Measurements from ENCODE around the gene MAN1A1.

Gene MAN1A1

DNA sequence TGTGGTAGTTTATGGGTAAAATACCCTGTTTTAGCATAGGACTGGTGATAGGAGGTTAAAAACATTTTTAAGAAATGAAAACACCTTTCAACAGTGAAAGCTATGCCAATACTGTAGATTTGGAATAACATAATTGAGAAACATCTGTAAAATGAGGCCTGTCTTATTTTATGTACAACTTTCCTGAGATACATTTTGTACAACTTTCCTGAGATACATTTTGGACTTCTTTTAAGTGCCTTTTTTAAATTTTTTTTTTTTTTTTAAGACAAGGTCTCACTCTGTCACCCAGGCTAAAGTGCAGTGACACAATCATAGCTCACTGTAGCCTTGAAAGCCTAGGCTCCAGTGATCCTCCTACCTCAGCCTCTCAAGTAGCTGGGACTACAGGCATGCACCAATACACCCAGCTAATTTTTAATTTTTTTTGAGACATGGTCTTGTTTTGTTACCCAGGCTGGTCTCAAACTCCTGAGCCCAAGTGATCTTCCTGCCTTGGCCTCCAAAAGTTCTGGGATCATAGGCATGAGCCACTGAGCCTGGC is 84.6 kb downstream of the MAN1A1 start:
- DNase-seq: no peak

DNA sequence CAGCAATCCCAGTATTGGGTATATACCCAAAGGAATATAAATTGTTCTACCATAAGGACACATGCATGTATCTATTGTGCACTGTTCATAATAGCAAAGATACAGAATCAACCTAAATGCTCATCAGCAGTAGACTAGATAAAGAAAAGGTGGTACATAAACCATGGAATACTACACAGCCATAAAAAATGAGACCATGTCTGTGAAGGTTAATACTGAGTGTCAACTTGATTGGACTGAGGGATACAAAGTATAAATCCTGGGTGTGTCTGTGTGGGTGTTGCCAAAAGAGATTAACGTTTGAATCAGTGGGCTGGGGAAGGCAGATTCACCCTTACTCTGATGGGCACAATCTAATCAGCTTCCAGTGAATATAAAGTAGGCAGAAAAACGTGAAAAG is 86.9 kb downstream of the MAN1A1 start:
- no peak for DNase-seq

DNA sequence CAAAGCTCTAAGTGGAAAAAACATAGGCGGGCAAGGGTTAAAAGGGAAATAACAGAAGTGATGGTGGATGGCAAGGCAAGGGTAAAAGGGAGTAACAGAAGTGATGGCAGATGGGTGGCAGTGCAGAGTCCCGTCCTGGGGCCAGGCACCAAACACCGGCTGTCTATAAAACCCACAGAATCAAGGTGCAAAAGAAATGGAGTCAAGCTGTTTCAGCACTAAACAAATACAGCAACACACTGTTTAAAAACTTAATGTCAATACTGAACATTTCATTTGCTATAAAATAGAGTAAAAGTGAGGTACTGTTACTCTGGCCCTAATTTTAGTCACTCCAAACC is 87.6 kb downstream of the MAN1A1 start:
- no peak for DNase-seq

DNA sequence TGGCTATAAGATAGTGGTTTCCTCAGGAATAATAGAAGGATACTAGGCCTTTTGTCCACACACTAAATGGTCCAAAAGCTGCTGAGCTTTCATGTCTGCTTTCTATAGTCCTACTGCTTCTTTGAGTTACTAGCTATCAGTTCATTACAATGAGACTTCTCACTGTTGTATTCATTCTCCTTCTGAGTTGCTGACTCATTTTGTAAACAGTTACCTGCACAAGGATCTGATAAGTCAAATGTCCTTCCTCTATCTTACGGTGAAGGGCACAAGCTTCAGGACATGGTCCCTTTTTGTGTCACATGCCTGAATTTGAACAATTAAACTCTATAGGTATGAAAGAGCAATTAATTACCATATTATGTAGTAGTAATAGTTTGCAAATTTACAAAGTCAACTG is 90.5 kb downstream of the MAN1A1 start:
- no peak for DNase-seq

DNA sequence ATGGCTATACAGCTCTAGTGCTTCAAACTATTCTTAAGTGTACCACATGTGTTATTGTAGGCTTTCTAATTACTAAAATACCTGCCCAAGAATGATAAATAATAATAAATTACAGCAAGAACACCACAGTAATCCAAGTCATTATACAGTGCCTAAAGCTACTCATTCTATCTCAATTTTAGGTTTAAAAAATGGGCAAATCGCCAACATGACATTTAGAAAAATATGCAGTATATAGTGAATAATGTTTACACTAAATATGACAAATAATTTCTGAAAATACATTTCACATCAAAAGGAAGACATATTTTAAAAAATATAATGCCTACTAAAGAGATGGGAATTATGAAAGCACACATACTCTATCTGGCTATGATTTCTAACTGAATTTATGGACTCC is 91.8 kb downstream of the MAN1A1 start:
- DNase-seq: no peak

DNA sequence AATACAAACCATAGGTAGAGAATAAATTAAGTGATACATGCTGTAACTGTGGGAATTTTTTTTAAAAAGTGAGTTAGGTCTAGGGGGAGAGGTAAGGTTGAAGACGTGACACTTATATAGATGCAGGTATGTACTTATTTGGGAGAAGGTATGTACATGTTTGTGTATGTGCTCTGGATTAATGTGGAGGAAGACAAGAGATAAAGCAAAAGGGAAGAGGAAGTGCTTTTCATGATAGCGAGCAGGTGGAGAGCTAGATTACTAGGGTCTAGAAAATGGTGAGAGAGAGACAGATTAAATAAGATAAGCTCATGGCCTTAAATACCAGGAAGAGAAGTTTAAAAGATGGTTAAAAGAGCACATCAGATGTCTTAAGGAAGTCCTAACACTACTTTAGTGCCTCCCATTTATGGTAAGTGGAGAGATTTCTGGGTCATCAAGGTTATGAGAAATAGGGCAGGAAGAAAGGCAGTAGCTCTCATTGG is 92.5 kb downstream of the MAN1A1 start:
- no peak for DNase-seq

DNA sequence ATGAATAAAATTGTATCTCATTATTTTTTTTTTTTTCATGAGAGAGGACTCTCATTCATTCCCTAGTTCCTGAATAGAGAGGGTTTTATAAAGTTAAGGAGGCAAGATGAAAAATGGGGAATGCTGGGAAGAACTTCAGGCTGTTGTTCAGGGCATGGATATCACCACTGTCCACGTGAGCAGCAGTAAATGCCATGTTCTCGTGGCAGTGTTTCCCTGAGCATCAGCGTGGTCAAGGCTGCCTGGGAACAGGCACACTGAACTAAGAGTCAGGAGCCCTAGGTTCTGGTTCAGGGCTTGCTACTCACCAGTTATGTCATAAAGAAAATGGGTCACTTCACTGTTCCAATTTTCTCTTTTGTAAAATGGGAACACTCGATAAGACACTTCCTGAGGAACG is 93.2 kb downstream of the MAN1A1 start:
- DNase-seq: no peak

DNA sequence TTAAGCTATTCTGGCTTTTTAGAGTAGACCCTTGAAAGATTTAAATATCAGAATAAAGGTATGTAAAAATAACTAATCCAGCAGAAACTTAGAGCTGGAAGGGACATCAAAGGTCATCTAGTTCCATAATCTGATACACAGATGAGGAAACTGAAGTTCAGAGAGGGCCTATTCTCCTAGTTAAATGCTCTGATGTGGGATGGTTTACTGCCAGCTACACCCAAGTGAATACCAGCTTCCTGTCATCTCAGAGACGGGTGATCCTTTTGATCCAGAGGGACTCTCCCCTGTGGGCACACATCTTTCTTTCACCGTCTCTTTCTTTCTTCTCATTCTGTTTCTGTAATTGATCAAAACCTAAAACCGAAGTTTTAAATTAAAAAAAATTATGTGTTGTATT is 94.1 kb downstream of the MAN1A1 start:
- DNase-seq: no peak

DNA sequence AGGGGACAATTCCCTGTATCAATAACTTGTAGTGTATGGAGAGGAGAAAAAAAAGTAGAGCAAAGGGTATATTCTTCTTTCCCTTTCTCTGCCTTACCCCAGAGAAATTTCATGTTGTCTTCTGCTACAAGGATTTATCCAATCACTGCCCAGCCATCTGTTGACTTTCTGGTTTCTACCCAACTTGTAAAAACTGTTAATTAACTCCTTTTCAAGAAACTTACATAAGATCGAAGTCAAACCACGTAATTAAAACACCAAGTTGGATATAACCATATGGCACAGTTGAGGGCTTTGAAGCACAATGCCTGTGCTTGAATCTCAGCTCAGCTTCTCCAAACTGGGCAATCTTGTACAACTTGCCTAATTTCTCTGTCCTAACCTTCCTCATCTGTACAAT is 99.5 kb downstream of the MAN1A1 start:
- no peak for DNase-seq

DNA sequence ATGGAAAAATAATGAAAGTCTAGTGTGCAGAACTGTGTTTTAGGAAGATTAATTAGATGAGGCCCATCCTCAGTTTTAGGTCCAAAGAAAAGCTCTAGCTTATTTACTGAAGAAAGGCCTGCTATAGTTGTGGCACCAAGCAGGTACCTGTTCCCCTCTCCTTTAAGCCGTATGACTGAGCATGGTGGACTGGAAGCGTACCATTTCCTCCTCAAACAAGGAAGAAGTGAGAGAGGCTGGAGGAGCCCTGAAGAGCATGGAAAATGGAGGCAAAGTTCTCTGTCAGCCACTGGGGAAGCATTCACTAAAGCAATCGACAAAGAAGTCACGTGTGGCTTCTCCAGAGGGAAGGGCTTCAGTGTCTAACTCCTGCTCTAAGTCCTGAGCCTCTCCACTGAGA is 100.2 kb downstream of the MAN1A1 start:
- no peak for DNase-seq

DNA sequence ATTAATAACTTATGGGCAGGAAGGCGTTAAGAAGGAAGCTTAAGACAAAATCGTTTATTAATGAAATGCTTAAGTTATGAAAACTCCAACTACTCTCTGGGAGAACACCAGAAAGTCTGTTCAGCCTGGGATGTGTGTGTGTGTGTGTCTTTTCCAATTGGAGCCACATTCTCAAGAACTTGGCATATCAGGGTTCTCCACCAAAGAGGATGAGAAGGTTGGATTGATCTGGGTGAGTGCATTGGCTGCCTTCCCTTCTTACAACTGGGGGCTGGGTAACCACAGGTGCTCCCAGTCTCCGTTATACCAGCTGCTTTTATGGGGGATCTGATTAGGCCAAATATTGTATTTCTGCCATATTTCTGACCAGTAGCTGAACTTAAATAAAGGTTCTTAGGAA is 102.1 kb downstream of the MAN1A1 start:
- DNase-seq: no peak

DNA sequence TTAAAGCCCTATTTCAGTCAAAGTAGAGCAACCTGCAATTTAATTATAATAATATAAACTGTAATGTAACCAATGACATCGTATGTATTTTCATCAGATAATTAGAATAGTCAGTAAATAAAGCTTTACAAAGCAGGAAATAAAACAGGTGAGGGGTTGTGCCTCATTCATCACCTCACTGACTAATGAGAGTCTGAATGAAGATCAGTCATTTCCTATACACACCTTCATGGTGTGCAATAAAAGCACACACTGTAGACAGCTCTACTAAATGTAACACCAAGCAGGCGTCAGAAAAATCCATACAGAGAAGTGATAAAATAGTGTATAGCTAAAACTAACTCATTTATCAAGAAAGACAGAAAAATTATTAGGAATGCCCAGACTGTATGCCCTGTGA is 105.9 kb downstream of the MAN1A1 start:
- DNase-seq: no peak

DNA sequence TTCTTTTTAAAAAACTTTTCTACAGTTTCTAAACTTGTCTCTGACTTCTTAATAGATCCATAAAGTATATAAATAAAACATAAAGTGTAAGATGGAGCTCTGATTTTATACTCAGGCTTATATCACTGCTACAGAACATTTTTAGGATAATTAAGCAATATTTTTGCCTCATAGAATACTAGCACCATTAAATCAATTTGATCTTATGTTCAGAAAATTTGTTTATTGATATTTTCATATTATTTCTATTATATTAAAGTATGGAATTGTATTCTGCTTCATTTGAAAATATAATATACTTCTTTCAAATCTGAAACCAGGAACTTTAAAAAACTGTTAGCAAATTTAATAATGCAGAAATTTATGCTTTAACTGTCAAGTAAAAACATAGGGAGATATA is 106.5 kb downstream of the MAN1A1 start:
- DNase-seq: no peak

DNA sequence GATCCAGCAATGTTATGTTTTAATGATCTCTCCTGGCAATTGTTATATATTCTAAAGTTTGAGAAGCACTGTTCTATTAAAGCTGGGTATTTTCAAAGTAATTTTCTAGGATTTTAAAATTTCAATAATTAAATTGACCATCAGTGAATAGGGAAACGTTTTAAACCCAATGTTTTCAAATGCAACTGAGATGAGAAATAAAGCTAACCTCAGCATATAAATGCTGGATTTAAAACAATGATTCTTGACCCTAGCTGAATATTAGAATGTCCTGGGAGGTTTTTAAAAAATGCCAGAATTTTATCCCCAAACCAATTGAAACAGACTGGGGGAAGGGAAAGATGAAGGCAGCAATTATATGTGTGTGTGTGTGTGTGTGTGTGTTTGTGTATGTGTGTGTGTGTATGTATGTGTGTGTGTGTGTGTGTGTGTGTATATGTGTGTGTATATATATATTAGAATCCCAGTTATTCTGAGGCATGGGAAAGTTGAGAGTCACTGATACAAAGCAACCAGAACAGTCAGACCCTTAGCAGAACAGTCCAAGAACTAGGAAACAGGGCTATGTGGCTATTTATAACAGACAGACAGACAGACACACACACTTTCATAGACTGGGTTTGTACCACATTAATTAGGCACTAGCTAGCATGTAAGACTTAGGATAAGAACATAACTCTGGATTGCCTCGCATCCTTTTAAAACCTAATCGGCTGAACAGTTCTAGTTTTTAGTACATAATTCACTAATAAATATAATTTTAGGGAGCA is 107.8 kb downstream of the MAN1A1 start:
- DNase-seq: no peak

DNA sequence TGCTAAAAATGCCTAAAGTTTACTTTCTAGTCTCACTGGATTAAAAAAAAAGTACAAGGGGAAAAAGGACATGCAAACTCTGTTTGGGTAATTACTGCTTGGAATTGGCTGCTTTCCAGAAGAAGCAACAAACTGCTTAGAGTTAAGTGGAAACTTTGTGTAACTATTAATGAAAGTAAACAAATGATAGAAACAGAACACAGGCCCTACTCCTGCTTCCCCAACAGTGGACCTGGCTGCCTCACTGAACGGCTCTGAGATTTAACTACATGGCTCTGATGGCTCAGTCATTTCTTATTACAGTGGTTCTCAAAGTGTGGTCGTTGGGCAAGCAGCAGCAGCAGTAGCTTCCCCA is 108.5 kb downstream of the MAN1A1 start:
- no peak for DNase-seq

DNA sequence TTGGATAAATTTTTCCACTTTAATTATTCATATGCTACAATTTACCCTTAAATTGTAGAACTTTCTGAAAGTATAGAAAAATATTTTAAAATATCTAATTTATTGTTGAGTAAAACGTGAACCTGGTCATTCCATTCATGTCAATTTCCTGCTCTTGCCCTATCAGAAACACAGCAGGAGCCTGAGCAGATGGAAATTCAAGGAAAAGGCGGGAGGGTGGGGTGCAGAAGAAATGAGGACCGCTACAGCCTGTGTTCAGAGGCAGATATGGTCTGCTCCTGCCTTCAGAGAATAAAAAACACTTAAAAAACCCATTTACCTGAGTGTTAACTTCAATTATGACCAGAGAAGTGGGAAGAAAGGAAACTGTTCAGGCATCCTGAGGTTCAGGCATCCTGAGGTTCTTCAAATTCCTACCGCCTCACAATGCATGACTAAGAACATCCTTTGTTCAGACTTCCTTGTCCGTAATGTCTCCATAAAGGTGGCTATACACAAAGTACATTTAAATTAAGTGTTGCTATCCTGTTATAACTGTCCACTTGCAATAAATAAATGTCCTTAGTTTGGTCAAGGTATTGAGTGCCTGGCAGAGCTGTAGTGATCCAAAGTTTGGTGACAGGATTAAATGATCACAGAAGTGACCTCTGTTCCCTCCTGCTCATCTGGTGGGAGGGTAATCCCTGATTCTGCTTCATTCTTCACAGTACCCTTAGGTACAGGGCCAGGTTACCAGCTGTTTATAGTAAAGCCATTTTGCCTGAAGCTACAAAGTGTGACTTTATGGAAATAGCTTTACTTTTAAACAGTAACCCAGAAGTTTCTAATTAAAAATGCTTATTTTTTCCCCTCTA is 109.1 kb downstream of the MAN1A1 start:
- DNase-seq: no peak

DNA sequence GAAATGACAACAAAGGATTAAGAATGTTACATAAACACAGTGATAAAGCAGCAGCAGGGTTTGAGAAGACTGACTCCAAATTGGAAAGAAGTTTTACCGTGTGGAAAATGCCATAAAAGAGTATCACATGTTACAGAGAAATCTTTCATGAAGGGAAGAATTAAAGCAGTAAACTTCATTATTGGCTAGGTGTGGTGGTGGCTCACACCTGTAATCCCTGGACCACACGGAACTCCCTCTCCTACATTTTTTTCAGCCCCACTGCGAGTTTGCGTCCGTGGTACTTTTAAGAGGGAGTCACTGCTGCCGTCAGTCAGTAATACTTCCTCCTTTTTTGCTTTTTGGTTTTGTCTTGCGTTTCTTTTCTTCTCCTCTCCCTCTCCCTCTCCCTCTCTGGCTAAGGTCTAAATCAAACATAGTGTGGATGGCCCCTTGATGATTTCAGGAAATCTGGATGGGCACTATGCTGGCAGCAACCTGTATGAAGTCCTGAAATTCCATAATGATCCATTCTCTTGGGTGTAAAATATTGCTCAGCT is 112.3 kb downstream of the MAN1A1 start:
- no peak for DNase-seq

DNA sequence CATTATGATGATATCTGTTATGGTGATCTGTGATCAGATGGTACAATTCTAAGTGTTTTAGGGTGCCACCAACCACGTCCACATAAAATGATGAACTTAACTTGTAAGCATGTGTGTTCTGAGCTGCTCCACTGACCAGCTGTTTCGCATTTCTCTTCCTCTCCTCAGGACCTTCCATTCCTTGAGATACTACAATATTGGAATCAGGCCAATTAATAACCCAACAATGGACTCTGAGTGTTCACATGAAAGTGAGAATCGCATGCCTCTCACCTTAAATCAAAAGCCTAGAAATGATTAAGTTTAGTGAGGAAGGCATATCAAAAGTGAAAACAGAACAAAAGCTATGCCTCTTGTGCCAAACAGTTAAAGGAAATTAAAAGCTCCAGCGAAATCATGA is 114.6 kb downstream of the MAN1A1 start:
- DNase-seq: no peak

DNA sequence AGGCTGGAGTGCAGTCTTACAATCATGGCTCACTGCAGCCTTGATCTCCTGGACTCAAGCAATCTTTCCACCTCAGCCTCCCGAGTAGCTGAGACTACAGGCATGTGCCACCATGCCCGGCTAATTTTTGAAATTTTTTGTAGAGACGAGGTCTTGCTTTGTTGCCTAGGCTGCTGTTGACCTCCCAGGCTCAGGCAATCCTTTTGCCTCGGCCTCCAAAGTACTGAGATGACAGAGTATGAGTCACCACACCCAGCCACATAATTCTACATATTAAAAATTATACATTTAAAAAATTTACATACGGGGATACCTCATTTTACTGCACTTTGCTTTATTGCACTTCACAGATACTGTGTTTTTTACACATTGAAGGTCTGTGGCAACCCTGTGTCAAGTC is 115.1 kb downstream of the MAN1A1 start:
- no peak for DNase-seq

DNA sequence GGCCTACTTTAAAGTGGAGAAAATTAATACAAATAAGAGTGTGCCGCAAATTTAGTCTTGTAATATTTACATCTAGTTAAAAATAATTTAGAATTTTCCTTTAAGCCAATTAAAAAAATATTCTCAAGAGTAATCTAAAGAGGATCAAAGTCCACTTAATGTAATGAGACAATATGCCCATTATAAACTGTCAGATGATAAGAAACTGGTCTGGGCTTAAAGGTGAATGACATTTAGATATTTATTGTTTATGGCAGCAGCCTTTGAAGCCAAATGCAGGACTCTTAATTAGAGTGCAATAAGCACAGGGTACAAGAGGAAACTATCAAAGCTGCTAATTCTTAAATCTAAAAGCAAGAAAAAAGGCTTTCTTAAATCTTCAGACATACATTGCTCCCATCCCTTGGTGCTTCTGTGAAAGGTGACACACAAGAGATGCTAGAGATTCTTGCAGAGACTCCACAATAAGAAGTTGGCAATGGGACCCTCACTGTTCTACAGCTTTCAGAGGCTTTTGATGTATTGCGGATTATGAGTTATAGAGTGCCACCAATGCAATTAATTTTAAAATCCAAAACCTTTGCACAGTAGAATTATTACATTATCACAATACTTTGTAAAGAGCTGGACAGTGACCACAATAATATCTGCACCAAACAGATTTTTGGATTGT is 116.1 kb downstream of the MAN1A1 start:
- DNase-seq: no peak

DNA sequence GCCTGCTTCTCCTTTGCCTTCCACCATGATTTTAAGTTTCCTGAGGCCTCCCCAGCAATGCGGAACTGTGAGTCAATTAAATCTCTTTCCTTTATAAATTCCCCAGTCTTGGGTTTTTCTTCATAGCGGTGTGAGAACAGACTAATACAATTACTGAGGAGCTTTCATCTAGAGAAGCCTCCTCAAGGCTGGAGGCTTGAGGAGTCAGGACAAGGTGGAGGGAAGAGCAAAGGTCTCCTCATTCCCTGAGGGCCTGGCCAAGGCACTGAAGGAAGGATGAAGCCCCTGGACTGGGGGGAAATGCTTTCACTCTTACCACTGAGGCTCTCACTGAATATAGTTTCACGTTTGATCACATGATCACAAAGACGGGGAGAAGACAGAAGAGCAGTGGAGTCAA is 118.2 kb downstream of the MAN1A1 start:
- no peak for DNase-seq

DNA sequence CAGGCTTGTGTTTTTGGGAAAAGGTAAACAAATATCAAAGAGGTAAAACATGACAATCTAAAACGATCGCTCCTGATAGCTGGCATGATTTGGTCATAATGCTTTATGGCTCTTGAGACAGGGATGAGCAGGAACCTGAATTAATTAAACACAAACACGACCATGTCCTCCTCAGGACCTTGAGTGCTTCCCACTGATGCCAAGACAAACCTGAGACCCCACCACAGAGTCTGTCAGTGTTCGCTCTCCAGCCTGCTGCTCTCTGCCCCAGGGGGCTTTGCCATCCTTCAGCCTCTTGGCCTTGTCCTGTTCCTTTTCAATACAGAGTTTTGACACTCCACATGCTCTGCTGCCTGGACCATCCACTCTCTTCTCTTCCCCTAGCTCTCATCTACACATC is 119.4 kb downstream of the MAN1A1 start:
- DNase-seq: no peak

DNA sequence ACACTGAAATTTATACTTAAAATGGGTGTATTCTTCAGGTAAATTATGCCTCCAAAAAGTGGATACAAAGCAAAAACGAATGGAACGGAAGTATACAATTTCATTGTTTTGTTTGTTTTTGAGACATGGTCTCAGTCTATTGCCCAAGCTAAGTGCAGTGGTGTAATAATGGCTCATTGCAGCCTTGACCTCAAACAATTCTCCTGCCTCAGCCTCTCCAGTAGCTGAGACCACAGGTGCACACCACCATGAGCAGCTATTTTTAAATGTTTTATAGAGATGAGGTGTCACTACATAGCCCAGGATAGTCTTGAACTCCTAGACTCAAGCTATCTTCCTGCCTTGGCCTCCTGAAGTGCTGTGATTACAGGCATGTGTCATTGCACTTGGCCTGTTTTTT is 122.2 kb downstream of the MAN1A1 start:
- DNase-seq: no peak

Measured in stimulated activated naive CD4-positive, alpha-beta T cell treated with Interleukin-2 at 50 U/mL for 16 hours (primary cell).